SH-SY5Y (cell line): Measurements from ENCODE around the gene EGFL6.

Experiments
- GATA2 ChIP-seq: IDR thresholded peaks from 2 replicates; pipeline ENCODE4 v1.6.1; 2011; ENCODE audit warnings: mild to moderate bottlenecking, low read depth, low read length
- GATA3 ChIP-seq: IDR thresholded peaks from 2 replicates; pipeline ENCODE4 v1.6.1; 2011; ENCODE audit warnings: low read depth, mild to moderate bottlenecking, low read length, moderate library complexity

DNA sequence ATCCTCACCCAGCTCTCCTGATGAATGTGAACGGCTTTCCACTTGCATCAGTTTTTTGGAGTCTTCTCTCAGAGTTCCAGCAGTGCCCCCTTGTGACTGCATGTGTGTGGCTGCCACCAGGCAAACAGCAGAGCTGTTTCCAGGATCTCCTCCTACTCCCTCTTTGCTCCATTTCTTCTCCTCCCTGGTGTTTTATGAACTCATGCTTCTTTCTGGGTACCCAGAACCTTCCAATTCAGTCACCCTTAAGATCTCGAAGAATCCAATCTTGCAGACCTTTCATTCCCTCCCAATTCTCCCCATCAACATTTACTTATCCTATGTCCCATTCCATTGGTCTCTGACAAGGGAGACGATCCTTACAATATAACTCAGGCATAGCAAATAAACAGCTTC, 76.8 kb downstream of the EGFL6 start:
- TF ChIP-seq GATA2 (no peak), GATA3 (no peak)
